MM.1S (cell line): ENCODE data around the gene EMC8.

Experiments
- DNase-seq: peaks from one replicate; pipeline ENCODE4 v3.0.0-alpha.2; 2015
- H2AFZ ChIP-seq: fragments of 300-600 bp; sonication (generic); 2 replicates; pipeline ENCODE4 v1.6.0; 2016; ENCODE audit warnings: antibody characterized with exemption, low read length
- H3F3A ChIP-seq: fragments of 300-600 bp; sonication (generic); 2 replicates; pipeline ENCODE4 v1.6.1; 2016; ENCODE audit warnings: mild to moderate bottlenecking, antibody characterized with exemption, low read length, moderate library complexity, mixed read lengths; ENCODE audit not compliant: insufficient read depth
- H3K27ac ChIP-seq: fragments of 300-600 bp; sonication (generic); 2 replicates; pipeline ENCODE4 v1.5.1; 2016; ENCODE audit warnings: mild to moderate bottlenecking, low read length
- H3K27me3 ChIP-seq: fragments of 300-600 bp; sonication (generic); replicated peaks from 2 replicates; pipeline ENCODE4 v1.6.0; 2016; ENCODE audit warnings: low read length; ENCODE audit not compliant: insufficient read depth
- H3K36me3 ChIP-seq: fragments of 300-600 bp; sonication (generic); replicated peaks from 2 replicates; pipeline ENCODE4 v1.6.1; 2016; ENCODE audit warnings: mild to moderate bottlenecking, low read length, mixed read lengths; ENCODE audit not compliant: insufficient read depth
- H3K4me1 ChIP-seq: fragments of 300-600 bp; sonication (generic); 2 replicates; pipeline ENCODE4 v1.6.1; 2016; ENCODE audit warnings: low read length, mixed read lengths
- H3K4me2 ChIP-seq: fragments of 300-600 bp; sonication (generic); 2 replicates; pipeline ENCODE4 v1.6.0; 2016; ENCODE audit warnings: low read depth, low read length
- H3K4me3 ChIP-seq: fragments of 300-600 bp; sonication (generic); 2 replicates; pipeline ENCODE4 v1.5.1; 2016; ENCODE audit warnings: low read length, mixed read lengths
- H3K79me2 ChIP-seq: fragments of 300-600 bp; sonication (generic); 2 replicates; pipeline ENCODE4 v1.6.1; 2016; ENCODE audit warnings: mixed run types, low read length, mixed read lengths
- H3K9ac ChIP-seq: fragments of 300-600 bp; sonication (generic); 2 replicates; pipeline ENCODE4 v1.6.1; 2016; ENCODE audit warnings: low read length, mixed read lengths
- H3K9me2 ChIP-seq: fragments of 300-600 bp; sonication (generic); replicated peaks from 2 replicates; pipeline ENCODE4 v1.6.1; 2016; ENCODE audit warnings: mild to moderate bottlenecking, low read length, mixed read lengths; ENCODE audit not compliant: insufficient read depth
- H3K9me3 ChIP-seq: fragments of 300-600 bp; sonication (generic); replicated peaks from 2 replicates; pipeline ENCODE4 v1.6.1; 2016; ENCODE audit warnings: mild to moderate bottlenecking, low read length, mixed read lengths; ENCODE audit not compliant: insufficient read depth
- H4K20me1 ChIP-seq: fragments of 300-600 bp; sonication (generic); 2 replicates; pipeline ENCODE4 v1.6.1; 2016; ENCODE audit warnings: mild to moderate bottlenecking, low read length, moderate library complexity, mixed read lengths; ENCODE audit not compliant: insufficient read depth
- EZH2 ChIP-seq: fragments of 300-600 bp; sonication (generic); optimal IDR thresholded peaks from 2 replicates; pipeline ENCODE3; 2017; ENCODE audit warnings: low read depth, mild to moderate bottlenecking, antibody characterized with exemption, low read length, mixed read lengths
- EZH2phosphoT487 ChIP-seq: fragments of 300-600 bp; sonication (generic); IDR thresholded peaks from 2 replicates; pipeline ENCODE4 v1.6.1; 2018; ENCODE audit warnings: antibody characterized with exemption, low read length
- TF ChIP-seq, protein P1 (sequence below): fragments of 300-600 bp; sonication (generic); IDR thresholded peaks from 2 replicates; pipeline ENCODE4 v1.5.1; 2016; ENCODE audit warnings: antibody characterized with exemption, low read length, mixed read lengths

The EMC8 gene

DNA sequence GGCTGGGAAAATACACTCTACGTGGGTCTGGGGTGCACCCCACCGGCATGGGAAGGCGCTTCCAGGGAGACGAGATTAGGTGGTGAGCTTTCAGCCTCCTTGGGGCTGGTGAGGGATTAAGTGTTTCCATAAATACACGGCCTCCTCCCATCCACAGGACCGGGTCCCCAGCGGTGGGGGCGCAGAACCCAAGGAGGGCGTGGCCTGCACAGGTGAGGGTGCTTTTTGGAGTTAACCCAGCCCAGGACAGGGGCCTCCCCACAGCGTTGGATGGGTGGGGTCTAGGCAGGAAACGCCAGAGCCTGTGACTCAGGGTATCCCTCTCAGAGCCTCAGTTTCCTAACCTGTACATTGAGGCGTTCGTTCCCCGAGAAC lies 49.6 kb downstream of the EMC8 start:
- no peak overlapping the region for H2AFZ ChIP-seq
- TF ChIP-seq, protein P1, sequence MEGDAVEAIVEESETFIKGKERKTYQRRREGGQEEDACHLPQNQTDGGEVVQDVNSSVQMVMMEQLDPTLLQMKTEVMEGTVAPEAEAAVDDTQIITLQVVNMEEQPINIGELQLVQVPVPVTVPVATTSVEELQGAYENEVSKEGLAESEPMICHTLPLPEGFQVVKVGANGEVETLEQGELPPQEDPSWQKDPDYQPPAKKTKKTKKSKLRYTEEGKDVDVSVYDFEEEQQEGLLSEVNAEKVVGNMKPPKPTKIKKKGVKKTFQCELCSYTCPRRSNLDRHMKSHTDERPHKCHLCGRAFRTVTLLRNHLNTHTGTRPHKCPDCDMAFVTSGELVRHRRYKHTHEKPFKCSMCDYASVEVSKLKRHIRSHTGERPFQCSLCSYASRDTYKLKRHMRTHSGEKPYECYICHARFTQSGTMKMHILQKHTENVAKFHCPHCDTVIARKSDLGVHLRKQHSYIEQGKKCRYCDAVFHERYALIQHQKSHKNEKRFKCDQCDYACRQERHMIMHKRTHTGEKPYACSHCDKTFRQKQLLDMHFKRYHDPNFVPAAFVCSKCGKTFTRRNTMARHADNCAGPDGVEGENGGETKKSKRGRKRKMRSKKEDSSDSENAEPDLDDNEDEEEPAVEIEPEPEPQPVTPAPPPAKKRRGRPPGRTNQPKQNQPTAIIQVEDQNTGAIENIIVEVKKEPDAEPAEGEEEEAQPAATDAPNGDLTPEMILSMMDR, result no peak
- TF ChIP-seq EZH2 (no peak), EZH2phosphoT487 (no peak)
- no peak for DNase-seq
- no peak overlapping the region for H3K4me2 ChIP-seq
- no peaks in the 10 kb centered on the region for H3K9me3 ChIP-seq
- no peaks in the 10 kb centered on the region for H3K9me2 ChIP-seq
- H3K4me1 ChIP-seq, result 0 out of 2 replicates have a peak, but pooled peaks cover 4% of the 10 kb centered on the region
- no peaks in the 10 kb centered on the region for H4K20me1 ChIP-seq
- no peak overlapping the region for H3K4me3 ChIP-seq
- no peaks in the 10 kb centered on the region for H3K79me2 ChIP-seq
- peaks cover 31% of the 10 kb centered on the region for H3K27me3 ChIP-seq
- no peak overlapping the region for H3K9ac ChIP-seq
- no peaks in the 10 kb centered on the region for H3K36me3 ChIP-seq
- H3F3A ChIP-seq, result no peaks in the 10 kb centered on the region
- H3K27ac ChIP-seq, result no peak overlapping the region

DNA sequence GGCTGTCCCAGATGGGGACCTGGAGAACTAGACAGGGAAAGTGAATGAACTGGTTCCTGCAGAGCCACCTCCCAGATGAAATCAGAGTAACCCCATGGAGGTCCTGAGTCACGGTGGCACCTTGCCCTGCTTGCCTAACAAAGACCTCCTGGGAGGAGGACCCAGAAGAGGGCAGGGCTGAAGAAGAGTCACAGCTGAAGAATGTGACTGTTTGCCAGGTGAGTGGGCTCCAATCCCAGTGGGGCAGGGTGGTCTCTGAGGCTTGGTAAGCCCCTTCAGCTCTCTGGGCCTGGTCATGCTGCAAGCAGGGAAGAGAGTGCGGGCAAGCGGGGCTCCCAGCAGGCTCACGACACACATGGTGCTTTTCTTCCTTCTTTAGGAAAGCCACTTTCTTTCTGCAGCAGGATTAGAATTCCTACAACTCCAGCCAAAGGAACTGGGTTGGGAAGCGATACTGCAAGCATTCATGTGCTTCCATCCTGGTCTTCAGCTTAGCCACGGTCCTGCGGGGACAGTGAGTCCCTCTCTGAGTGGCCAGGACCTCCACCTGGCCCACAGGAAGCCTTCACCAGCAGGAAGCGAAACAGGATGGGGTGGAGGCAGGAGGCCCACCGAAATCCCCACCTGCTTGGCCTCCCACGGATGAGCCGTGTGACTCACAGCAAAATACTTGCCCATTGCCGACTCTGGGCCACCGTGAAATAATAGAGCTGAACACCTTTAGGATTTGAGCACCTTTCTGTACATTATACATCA lies 52.7 kb downstream of the EMC8 start:
- Histone ChIP-seq H3K4me2 (no peak overlapping the region; the same call in 1 of the 2 replicates), H3K9me2 (no peaks in the 10 kb centered on the region), H3K4me1 (0 out of 2 replicates have a peak, but pooled peaks cover 4% of the 10 kb centered on the region), H3K79me2 (no peaks in the 10 kb centered on the region), H4K20me1 (no peaks in the 10 kb centered on the region), H3F3A (no peaks in the 10 kb centered on the region), H3K27ac (no peak overlapping the region), H3K36me3 (no peaks in the 10 kb centered on the region), H2AFZ (no peak overlapping the region), H3K9ac (no peak overlapping the region), H3K4me3 (no peak overlapping the region), H3K9me3 (no peaks in the 10 kb centered on the region), H3K27me3 (peaks cover 4% of the 10 kb centered on the region; the same call in 1 of the 2 replicates)
- TF ChIP-seq EZH2 (no peak), EZH2phosphoT487 (no peak)
- TF ChIP-seq, protein P1, result no peak
- no peak for DNase-seq

DNA sequence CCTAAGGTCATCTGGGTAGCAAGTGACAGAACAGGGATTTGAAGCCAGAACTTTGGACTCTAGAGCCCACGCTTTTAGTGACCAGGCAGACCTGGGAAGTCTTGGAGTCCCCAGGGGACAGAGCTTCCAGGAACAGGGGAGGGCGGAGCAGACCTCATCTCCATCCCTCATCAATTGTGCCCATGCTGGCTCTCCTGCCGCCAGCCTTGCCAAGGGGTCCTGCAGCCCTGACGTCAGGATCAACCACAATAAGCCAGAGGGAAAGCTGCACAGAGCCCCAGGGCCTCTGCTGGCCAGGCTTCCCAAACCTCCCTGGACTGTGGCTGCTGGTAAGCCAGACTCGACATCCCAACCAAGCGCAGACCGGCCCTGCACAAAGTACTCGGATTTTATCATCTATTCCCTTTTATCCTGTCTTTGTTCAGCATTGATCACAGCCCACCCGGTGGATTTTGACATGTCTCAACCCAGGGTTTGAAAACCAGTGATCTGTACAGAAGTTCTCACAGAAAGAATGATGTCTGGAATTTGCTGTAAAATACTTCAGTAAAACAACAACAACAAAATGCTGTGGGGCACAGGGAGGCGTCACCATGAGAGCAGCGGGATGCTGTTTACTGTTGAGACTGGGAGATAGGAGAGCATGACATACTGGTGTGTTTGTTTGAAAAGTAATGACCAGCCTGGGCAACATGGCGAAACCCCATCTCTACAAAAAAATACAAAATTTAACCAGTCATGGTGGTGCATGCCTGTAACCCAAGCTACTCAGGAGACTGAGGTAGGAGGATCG lies 60.2 kb downstream of the EMC8 start:
- Histone ChIP-seq H3K4me1 (no peaks in the 10 kb centered on the region), H3K27me3 (no peaks in the 10 kb centered on the region), H3K4me3 (no peak overlapping the region), H3K9me3 (no peaks in the 10 kb centered on the region), H3K79me2 (no peaks in the 10 kb centered on the region), H2AFZ (no peak overlapping the region), H3F3A (no peaks in the 10 kb centered on the region), H4K20me1 (no peaks in the 10 kb centered on the region), H3K27ac (no peak overlapping the region), H3K9me2 (no peaks in the 10 kb centered on the region), H3K36me3 (no peaks in the 10 kb centered on the region), H3K4me2 (no peak overlapping the region), H3K9ac (no peak overlapping the region)
- DNase-seq, result no peak
- no peak for TF ChIP-seq EZH2
- no peak for TF ChIP-seq EZH2phosphoT487
- TF ChIP-seq, protein P1, result no peak
